ENCODE measurements around the gene HK1.

HK1 gene

GRCh38 chr10:69335613-69336012 is 57.3 kb downstream of the HK1 start:
- DNase-seq, result no peak
- intact Hi-C loops (cut with DNase I), result no loop called here

- no peak for DNase-seq
- intact Hi-C loops (cut with DNase I), result no loop called here
Measured at GRCh38 chr10:69336952-69337295, 58.6 kb downstream of the HK1 start.

GRCh38 chr10:69337296-69338132 is 59.2 kb downstream of the HK1 start:
- intact Hi-C loops (cut with DNase I), result no loop called here
- peak in 25 of 42 donors; percentile 14 to 67 (median 49) for DNase-seq

GRCh38 chr10:69338133-69338456 is 59.8 kb downstream of the HK1 start:
- DNase-seq, result no peak

GRCh38 chr10:69338547-69339450 is 60.5 kb downstream of the HK1 start:
- DNase-seq, result no peak
- intact Hi-C loops (cut with DNase I), result no loop called here

More at GRCh38 chr10:69338133-69338456, 59.8 kb downstream of the HK1 start:
- intact Hi-C loops (cut with DNase I), result no loop called here

- intact Hi-C loops (cut with DNase I), result no loop called here
Measured at GRCh38 chr10:69340695-69341094, 62.4 kb downstream of the HK1 start.

GRCh38 chr10:69343905-69344304 is 65.6 kb downstream of the HK1 start:
- DNase-seq, result no peak
- intact Hi-C loops (cut with DNase I), result no loop called here

More at GRCh38 chr10:69340695-69341094, 62.4 kb downstream of the HK1 start:
- DNase-seq, result no peak

GRCh38 chr10:69344591-69345252 is 66.4 kb downstream of the HK1 start:
- peak in 27 of 42 donors; percentile 11 to 84 (median 55) for DNase-seq
- intact Hi-C loops (cut with DNase I), result no loop called here

- intact Hi-C loops (cut with DNase I), result no loop called here
- DNase-seq, result no peak
Measured at GRCh38 chr10:69345402-69345801, 67.1 kb downstream of the HK1 start.

GRCh38 chr10:69345890-69346474 is 67.7 kb downstream of the HK1 start:
- no peak for DNase-seq
- intact Hi-C loops (cut with DNase I), result no loop called here

- intact Hi-C loops (cut with DNase I), result no loop called here
- no peak for DNase-seq
Measured at GRCh38 chr10:69346776-69347175, 68.5 kb downstream of the HK1 start.

- intact Hi-C loops (cut with DNase I), result no loop called here
- peak in 1 of 42 donors; percentile 21 for DNase-seq
Measured at GRCh38 chr10:69348816-69349541, 70.7 kb downstream of the HK1 start.

GRCh38 chr10:69349542-69349888 is 71.2 kb downstream of the HK1 start:
- DNase-seq, result no peak
- intact Hi-C loops (cut with DNase I), result no loop called here

GRCh38 chr10:69351589-69351988 is 73.3 kb downstream of the HK1 start:
- no peak for DNase-seq
- intact Hi-C loops (cut with DNase I), result no loop called here

- intact Hi-C loops (cut with DNase I), result no loop called here
- no peak for DNase-seq
Measured at GRCh38 chr10:69352569-69353264, 74.4 kb downstream of the HK1 start.

GRCh38 chr10:69353977-69354635 is 75.8 kb downstream of the HK1 start:
- no peak for DNase-seq
- intact Hi-C loops (cut with DNase I), result no loop called here

GRCh38 chr10:69356187-69356586 is 77.9 kb downstream of the HK1 start:
- intact Hi-C loops (cut with DNase I), result no loop called here
- DNase-seq, result no peak
